Measurements from ENCODE around the gene LIPK. TPM values are rescaled to one million over a fixed set of nuclear protein-coding genes. Genes with fewer than 3 reads are reported as not detected.

The LIPK gene
- total RNA-seq, 1 experiment from 2014 or later = not detected

DNA sequence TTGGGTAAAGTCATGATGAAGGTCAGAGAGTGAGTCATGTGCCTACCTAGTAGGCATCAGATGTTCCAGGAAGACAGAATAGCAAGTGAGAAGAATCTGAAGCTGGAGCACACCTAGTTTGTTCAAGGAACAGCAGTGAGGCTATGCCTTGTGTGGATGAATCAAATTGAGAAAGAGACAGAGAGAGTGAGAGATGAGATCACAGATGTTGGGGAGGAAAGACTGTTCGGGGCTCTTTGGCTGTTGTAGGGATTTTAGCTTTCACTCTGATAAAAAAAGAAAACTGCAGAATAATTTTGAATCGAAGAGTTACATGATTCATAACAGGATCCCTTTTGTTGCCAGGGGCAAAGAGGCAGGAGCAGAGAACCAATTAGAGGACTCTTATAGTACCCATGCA, 35.6 kb upstream of the LIPK start:
- intact Hi-C loops (cut with micrococcal nuclease; ENCODE audit: unreplicated experiment) = no loop called here
- Mint-ChIP-seq H3K4me3 (ENCODE audit: low read depth, unreplicated experiment) (no peak overlapping the region), H3K27me3 (ENCODE audit: unreplicated experiment) (no peaks in the 10 kb centered on the region), H3K9me3 (ENCODE audit: low read depth, unreplicated experiment) (peaks cover 2% of the 10 kb centered on the region), H3K36me3 (ENCODE audit: insufficient read depth, unreplicated experiment) (no peaks in the 10 kb centered on the region), H3K4me1 (ENCODE audit: low read depth, unreplicated experiment) (no peaks in the 10 kb centered on the region), H3K27ac (ENCODE audit: unreplicated experiment) (no peak overlapping the region)
- BruUV-seq (replicated peaks) = no TSS peak
- no peak for DNase-seq
- CTCF ChIA-PET = no interaction called here
- TF ChIP-seq, protein P1, sequence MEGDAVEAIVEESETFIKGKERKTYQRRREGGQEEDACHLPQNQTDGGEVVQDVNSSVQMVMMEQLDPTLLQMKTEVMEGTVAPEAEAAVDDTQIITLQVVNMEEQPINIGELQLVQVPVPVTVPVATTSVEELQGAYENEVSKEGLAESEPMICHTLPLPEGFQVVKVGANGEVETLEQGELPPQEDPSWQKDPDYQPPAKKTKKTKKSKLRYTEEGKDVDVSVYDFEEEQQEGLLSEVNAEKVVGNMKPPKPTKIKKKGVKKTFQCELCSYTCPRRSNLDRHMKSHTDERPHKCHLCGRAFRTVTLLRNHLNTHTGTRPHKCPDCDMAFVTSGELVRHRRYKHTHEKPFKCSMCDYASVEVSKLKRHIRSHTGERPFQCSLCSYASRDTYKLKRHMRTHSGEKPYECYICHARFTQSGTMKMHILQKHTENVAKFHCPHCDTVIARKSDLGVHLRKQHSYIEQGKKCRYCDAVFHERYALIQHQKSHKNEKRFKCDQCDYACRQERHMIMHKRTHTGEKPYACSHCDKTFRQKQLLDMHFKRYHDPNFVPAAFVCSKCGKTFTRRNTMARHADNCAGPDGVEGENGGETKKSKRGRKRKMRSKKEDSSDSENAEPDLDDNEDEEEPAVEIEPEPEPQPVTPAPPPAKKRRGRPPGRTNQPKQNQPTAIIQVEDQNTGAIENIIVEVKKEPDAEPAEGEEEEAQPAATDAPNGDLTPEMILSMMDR (IDR thresholded peaks at IDR 0.05; ENCODE audit: unreplicated experiment) = no peak

DNA sequence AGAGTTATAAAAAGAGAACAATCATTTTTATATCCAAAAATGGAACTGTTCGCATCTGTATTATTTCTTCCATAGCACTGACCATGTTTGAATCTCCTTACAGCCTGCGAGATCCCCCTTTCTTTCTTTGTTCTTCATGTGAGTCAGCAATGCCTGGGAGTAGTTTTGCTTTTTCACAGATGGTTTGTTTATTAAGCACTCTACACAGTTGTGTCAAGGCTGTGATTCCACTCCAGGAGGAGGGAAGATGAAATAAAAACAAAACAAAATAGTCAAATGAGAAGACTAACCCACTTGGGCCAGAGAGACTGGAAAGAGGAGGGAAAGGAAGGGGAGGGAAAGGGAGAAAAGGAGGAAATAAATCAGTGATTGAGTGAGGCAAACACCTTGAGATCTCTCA, 34.0 kb upstream of the LIPK start:
- intact Hi-C loops (cut with micrococcal nuclease; ENCODE audit: unreplicated experiment) = no loop called here
- H3K27me3 Mint-ChIP-seq (ENCODE audit: unreplicated experiment) = no peaks in the 10 kb centered on the region
- DNase-seq = no peak
- no TSS peak for BruUV-seq (replicated peaks)
- H3K27ac Mint-ChIP-seq (ENCODE audit: unreplicated experiment) = no peak overlapping the region
- no peaks in the 10 kb centered on the region for H3K36me3 Mint-ChIP-seq (ENCODE audit: insufficient read depth, unreplicated experiment)
- no peak overlapping the region for H3K4me3 Mint-ChIP-seq (ENCODE audit: low read depth, unreplicated experiment)
- no peaks in the 10 kb centered on the region for H3K4me1 Mint-ChIP-seq (ENCODE audit: low read depth, unreplicated experiment)
- H3K9me3 Mint-ChIP-seq (ENCODE audit: low read depth, unreplicated experiment) = peaks cover 2% of the 10 kb centered on the region
- CTCF ChIA-PET = no interaction called here
- TF ChIP-seq, protein P1 (IDR thresholded peaks at IDR 0.05; ENCODE audit: unreplicated experiment) = no peak

DNA sequence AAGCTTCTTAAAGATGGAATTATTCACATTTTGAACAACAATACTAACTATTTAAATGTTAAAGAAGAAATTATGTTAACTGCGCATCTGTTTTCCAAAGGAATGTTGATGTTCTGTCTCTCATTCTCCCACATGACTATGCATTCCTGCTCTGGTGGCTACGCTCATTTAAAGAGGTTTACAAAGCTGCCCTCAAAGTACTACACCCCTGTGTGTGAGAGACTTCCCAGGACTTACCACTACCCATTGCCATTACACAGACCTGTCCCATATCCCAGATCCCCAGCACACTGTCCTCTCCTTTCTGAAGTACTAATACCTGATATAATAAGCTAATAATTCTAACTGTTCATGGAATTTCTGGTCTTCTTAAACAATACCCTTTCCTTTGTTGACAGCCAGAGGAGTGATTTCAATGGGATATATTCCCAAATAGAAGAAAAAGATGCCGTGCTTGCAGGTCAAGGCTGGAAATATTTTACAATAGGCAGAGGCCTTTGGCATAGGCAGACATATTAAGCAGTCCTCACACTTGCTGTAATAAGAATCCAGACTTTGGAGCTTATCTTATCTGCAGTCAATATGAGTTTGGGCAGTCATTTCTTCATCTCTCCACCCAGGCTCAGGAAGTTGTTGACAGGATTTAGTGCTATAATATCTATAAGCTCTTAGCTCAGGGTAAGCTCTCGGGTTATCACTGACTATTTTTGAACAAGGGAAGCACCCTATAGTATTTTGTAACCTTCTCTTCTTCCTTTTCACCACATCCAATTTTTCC, 29.6 kb upstream of the LIPK start:
- Mint-ChIP-seq H3K36me3 (ENCODE audit: insufficient read depth, unreplicated experiment) (no peaks in the 10 kb centered on the region), H3K4me1 (ENCODE audit: low read depth, unreplicated experiment) (no peaks in the 10 kb centered on the region), H3K9me3 (ENCODE audit: low read depth, unreplicated experiment) (no peaks in the 10 kb centered on the region), H3K27me3 (ENCODE audit: unreplicated experiment) (no peaks in the 10 kb centered on the region), H3K4me3 (ENCODE audit: low read depth, unreplicated experiment) (no peak overlapping the region), H3K27ac (ENCODE audit: unreplicated experiment) (no peak overlapping the region)
- BruUV-seq (replicated peaks) = no TSS peak
- TF ChIP-seq, protein P1 (IDR thresholded peaks at IDR 0.05; ENCODE audit: unreplicated experiment) = no peak
- CTCF ChIA-PET = interaction anchor here (1.1 kb wide), 1 partner anchor 26 kb away, joined by 3 read pairs; no protein-coding TSS in a partner anchor
- intact Hi-C loops (cut with micrococcal nuclease; ENCODE audit: unreplicated experiment) = no loop called here
- no peak for DNase-seq

DNA sequence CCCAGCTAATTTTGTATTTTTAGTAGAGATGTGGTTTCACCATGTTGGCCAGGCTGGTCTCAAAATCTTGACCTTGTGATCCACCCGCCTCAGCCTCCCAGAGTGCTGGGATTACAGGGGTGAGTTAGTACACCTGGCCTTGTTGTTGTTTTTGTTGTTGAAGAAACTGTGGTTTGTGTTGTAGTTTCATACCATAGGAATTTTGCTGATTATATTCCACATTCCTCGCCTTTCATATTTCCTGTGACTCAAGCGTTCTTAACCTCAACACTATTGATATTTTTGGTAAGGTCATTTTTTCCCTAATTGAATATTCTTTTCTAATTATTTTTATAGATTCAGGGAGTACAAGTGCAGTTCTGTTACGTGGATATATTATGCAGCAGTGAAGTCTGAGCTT, 25.1 kb upstream of the LIPK start:
- H3K4me1 Mint-ChIP-seq (ENCODE audit: low read depth, unreplicated experiment) = peaks cover 8% of the 10 kb centered on the region
- BruUV-seq (replicated peaks) = no TSS peak
- no peaks in the 10 kb centered on the region for H3K36me3 Mint-ChIP-seq (ENCODE audit: insufficient read depth, unreplicated experiment)
- no peaks in the 10 kb centered on the region for H3K9me3 Mint-ChIP-seq (ENCODE audit: low read depth, unreplicated experiment)
- CTCF ChIA-PET = no interaction called here
- no peak overlapping the region for H3K4me3 Mint-ChIP-seq (ENCODE audit: low read depth, unreplicated experiment)
- intact Hi-C loops (cut with micrococcal nuclease; ENCODE audit: unreplicated experiment) = no loop called here
- no peak overlapping the region for H3K27ac Mint-ChIP-seq (ENCODE audit: unreplicated experiment)
- TF ChIP-seq, protein P1 (IDR thresholded peaks at IDR 0.05; ENCODE audit: unreplicated experiment) = no peak
- no peak for DNase-seq
- no peaks in the 10 kb centered on the region for H3K27me3 Mint-ChIP-seq (ENCODE audit: unreplicated experiment)

Measured in Calu3 (cell line).